ENCODE measurements around the gene PFN3.

- TF ChIP-seq GATA2 (IDR thresholded peaks at IDR 0.05; ENCODE audit: low read depth, low read length) (no peak), GATA3 (IDR thresholded peaks at IDR 0.05; ENCODE audit: low read depth, low read length) (no peak)
These were observed 17.3 kb downstream of the PFN3 start for GRCh38 chr5:177383181-177383580.

Data from SH-SY5Y (cell line).